Mesodermal cell (in vitro differentiated cells): Measurements from ENCODE around the gene GBF1.
"Not testable (repeated sequence)": the region's sequence is repeated elsewhere in the genome, so short reads cannot be mapped to it uniquely, and the experiment has no call there.

ENCODE experiments used
- H3K27ac ChIP-seq: 2 replicates; pipeline ENCODE4 v1.7.0; 2013; ENCODE audit warnings: mild to moderate bottlenecking, low read depth, low read length, moderate library complexity; ENCODE audit not compliant: severe bottlenecking
- H3K36me3 ChIP-seq: 2 replicates; pipeline ENCODE4 v1.7.1; 2013; ENCODE audit warnings: mild to moderate bottlenecking, low read length, moderate library complexity; ENCODE audit not compliant: control insufficient read depth, insufficient read depth
- H3K4me1 ChIP-seq: one replicate; pipeline ENCODE4 v1.7.1; 2013; ENCODE audit warnings: mild to moderate bottlenecking, low read length; ENCODE audit not compliant: insufficient read depth, control insufficient read depth, poor library complexity, severe bottlenecking
- H3K4me3 ChIP-seq: 2 replicates; pipeline ENCODE4 v1.7.0; 2013; ENCODE audit warnings: low read length, control low read depth, mild to moderate bottlenecking; ENCODE audit not compliant: insufficient read depth, poor library complexity, severe bottlenecking; ENCODE audit errors: extremely low read depth
- H3K9me3 ChIP-seq: 2 replicates; pipeline ENCODE4 v1.7.1; 2013; ENCODE audit warnings: mild to moderate bottlenecking, low read length, moderate library complexity; ENCODE audit not compliant: control insufficient read depth
- WGBS, 2 experiments: methylation state at CpG; one replicate each; pipeline ENCODE4 v1.1.5; 2013; ENCODE audit warnings: missing lambda C conversion rate in 2 of 2; ENCODE audit not compliant: insufficient coverage in 2 of 2; 5-methylcytosine and 5-hydroxymethylcytosine counted together

Gene GBF1

DNA sequence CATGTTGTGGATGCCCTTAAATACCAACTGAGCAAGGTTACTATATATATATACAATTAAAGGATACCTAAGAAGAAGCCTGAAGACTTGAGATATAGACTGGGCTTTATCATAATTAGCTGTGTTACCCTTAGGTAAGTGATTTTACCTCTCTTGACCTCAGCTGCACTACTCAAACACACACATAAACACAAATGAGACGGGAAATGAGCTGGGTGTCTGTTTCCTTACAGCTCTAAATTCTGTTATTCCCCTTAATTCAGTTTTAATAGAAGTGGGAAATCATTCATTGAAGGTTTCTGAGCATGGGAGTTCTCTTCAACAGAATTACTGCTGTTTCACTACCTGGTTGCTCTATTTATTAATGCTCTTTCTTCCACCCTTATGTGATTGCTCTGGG, 60.7 kb downstream of the GBF1 start:
- no peaks in the 10 kb centered on the region for H3K9me3 ChIP-seq
- no peak overlapping the region for H3K4me3 ChIP-seq
- H3K36me3 ChIP-seq: peaks cover 19% of the 10 kb centered on the region
- no CpG with 5 or more reads among the region's 1 CpG for WGBS, 2 experiments
- H3K27ac ChIP-seq: no peak overlapping the region
- H3K4me1 ChIP-seq: peaks cover 8% of the 10 kb centered on the region

GRCh38 chr10:102306710-102307109, 61.4 kb downstream of the GBF1 start:
- Histone ChIP-seq H3K4me1 (peaks cover 15% of the 10 kb centered on the region), H3K27ac (no peak overlapping the region)
- WGBS, 2 experiments: 100% methylated on average over 2 of the region's 3 CpGs

GRCh38 chr10:102308318-102308717, 63.0 kb downstream of the GBF1 start:
- H3K9me3 ChIP-seq, H3K27ac ChIP-seq, H3K4me3 ChIP-seq: not testable (repeated sequence)
- Histone ChIP-seq H3K4me1 (peaks cover 24% of the 10 kb centered on the region), H3K36me3 (peaks cover 19% of the 10 kb centered on the region)
- WGBS, 2 experiments: no CpG with 5 or more reads among the region's 5 CpGs

More at GRCh38 chr10:102306710-102307109, 61.4 kb downstream of the GBF1 start:
- Histone ChIP-seq H3K36me3 (peaks cover 19% of the 10 kb centered on the region), H3K9me3 (no peaks in the 10 kb centered on the region), H3K4me3 (no peak overlapping the region)

GRCh38 chr10:102309236-102309635, 63.9 kb downstream of the GBF1 start:
- WGBS, 2 experiments: 100% methylated on average over 1 of the region's 1 CpG; no CpG with 5 or more reads in 1 of the 2 experiments
- Histone ChIP-seq H3K4me3 (no peak overlapping the region), H3K9me3 (no peaks in the 10 kb centered on the region), H3K27ac (no peak overlapping the region), H3K4me1 (peaks cover 24% of the 10 kb centered on the region), H3K36me3 (peaks cover 19% of the 10 kb centered on the region)

DNA sequence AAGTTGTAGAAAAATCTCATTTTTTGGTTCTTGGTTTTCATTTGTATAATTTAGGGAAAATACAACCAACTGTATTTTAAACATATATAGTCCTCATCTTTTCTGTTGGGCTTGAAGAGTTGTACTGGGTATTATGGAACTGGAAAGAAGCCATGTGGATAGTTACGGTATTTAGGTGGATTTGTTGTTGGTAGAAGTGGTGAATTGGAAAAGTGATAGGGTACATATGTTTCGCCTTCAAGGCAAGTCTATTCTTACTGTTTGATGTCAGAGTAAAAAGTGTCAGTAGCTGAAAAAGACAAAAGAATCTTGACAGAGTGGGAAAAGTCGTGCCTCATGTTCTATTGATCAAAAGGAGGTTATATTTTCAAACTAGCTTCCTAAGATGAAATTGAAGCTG, 64.6 kb downstream of the GBF1 start:
- peak overlapping the region; percentile 77 for H3K27ac ChIP-seq
- no peak overlapping the region for H3K4me3 ChIP-seq
- H3K9me3 ChIP-seq: no peaks in the 10 kb centered on the region
- H3K36me3 ChIP-seq: peaks cover 22% of the 10 kb centered on the region
- peaks cover 24% of the 10 kb centered on the region for H3K4me1 ChIP-seq
- 87 to 100% methylated on average over 1 to 2 of the region's 3 CpGs for WGBS, 2 experiments

DNA sequence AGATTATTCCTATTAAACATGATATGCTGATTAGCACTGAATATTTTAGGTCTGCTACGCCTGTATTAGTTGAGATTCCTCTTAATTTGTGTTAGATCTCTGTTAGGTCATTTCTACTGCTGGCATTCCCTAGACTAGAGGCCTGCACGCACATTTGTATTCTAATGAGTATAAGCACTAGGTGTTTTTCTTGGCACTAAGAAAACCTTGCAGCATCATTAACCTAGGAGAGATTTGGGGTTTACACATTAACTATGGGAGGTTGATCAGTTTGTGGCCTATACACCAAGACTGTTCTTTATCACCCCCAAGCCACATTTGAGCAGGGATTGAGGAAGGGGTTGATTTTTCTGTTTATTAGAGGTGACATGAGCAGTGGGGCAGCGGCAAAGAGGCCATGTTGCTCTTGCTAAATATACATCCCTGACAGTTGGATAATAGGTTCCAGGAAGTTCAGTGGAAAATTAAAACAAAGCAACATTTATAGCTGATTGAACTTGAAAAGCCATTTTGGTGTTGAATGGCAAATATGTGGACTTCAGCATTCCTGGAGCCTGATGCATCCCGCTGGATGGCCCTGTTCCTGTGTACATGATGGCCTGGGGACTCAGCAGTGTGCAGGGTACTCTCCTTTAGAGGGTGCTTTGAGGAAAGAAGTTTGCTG, 65.2 kb downstream of the GBF1 start:
- H3K4me1 ChIP-seq: peaks cover 24% of the 10 kb centered on the region
- WGBS, 2 experiments: 75 to 92% methylated on average over 1 to 2 of the region's 4 CpGs
- H3K36me3 ChIP-seq: peaks cover 22% of the 10 kb centered on the region
- H3K9me3 ChIP-seq: no peaks in the 10 kb centered on the region
- no peak overlapping the region for H3K4me3 ChIP-seq
- peak overlapping the region; percentile 77 for H3K27ac ChIP-seq

GRCh38 chr10:102311025-102311420, 65.7 kb downstream of the GBF1 start:
- Histone ChIP-seq H3K27ac (peak overlapping the region; percentile 77), H3K4me1 (peaks cover 24% of the 10 kb centered on the region), H3K36me3 (peaks cover 16% of the 10 kb centered on the region), H3K9me3 (no peaks in the 10 kb centered on the region), H3K4me3 (no peak overlapping the region)
- 86% methylated on average over 3 of the region's 3 CpGs; no CpG with 5 or more reads in 1 of the 2 experiments for WGBS, 2 experiments

GRCh38 chr10:102312683-102313082, 67.4 kb downstream of the GBF1 start:
- Histone ChIP-seq H3K4me3 (no peak overlapping the region), H3K4me1 (peaks cover 24% of the 10 kb centered on the region), H3K36me3 (peaks cover 9% of the 10 kb centered on the region), H3K27ac (peak overlapping the region; percentile 65), H3K9me3 (no peaks in the 10 kb centered on the region)
- 78 to 100% methylated on average over 1 of the region's 1 CpG for WGBS, 2 experiments

GRCh38 chr10:102313221-102313896, 68.0 kb downstream of the GBF1 start:
- Histone ChIP-seq H3K4me3 (no peak overlapping the region), H3K4me1 (peaks cover 24% of the 10 kb centered on the region), H3K27ac (peak overlapping the region; percentile 65), H3K9me3 (no peaks in the 10 kb centered on the region), H3K36me3 (peaks cover 9% of the 10 kb centered on the region)
- 90 to 100% methylated on average over 5 of the region's 8 CpGs for WGBS, 2 experiments

- peaks cover 9% of the 10 kb centered on the region for H3K36me3 ChIP-seq
- peaks cover 23% of the 10 kb centered on the region for H3K4me1 ChIP-seq
- no CpG with 5 or more reads among the region's 1 CpG for WGBS, 2 experiments
- H3K27ac ChIP-seq: no peak overlapping the region
- H3K9me3 ChIP-seq: no peaks in the 10 kb centered on the region
- no peak overlapping the region for H3K4me3 ChIP-seq
Measured at GRCh38 chr10:102314801-102315200, 69.5 kb downstream of the GBF1 start.

- Histone ChIP-seq H3K4me1 (peaks cover 12% of the 10 kb centered on the region), H3K9me3 (no peaks in the 10 kb centered on the region), H3K4me3 (no peak overlapping the region), H3K36me3 (peaks cover 9% of the 10 kb centered on the region), H3K27ac (no peak overlapping the region)
- WGBS, 2 experiments: 90% methylated on average over 1 of the region's 1 CpG; no CpG with 5 or more reads in 1 of the 2 experiments
Measured at GRCh38 chr10:102316421-102316820, 71.1 kb downstream of the GBF1 start.
